SU-DHL-6 (cell line): ENCODE measurements around the gene KLHL22.

Experiments
- EZH2phosphoT487 ChIP-seq: fragments of 200-600 bp; sonication (generic), shearing (Covaris generic); conservative IDR thresholded peaks from 2 replicates; pipeline ENCODE4 v1.6.1; 2018; ENCODE audit warnings: mild to moderate bottlenecking, antibody characterized with exemption, low read length, moderate library complexity, mixed read lengths
- TF ChIP-seq, protein P1 (sequence below): fragments of 200-600 bp; sonication (generic); IDR thresholded peaks from one replicate; pipeline ENCODE4 v1.5.1; 2017; ENCODE audit warnings: antibody characterized with exemption, mild to moderate bottlenecking, low read length, moderate library complexity; ENCODE audit not compliant: insufficient read depth, poor library complexity, severe bottlenecking

DNA sequence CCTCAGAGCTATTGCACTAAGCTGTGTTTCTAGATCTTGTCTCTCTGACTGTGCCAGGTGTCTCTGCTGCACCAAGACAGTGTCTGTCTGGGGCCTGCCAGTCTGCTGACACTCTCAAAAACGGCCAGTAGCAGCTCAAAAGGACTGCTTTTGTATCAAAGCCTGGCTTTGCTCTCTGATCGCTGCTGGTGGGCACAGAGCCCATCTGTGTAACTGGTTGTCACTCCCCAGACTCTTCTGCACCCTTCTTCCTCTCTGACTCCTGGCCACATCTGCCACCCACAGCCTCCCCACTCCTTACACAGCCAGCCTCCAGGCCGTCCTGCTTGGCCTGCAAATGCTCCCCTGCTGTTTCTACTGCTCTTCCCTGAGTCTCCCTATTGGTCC lies 38.3 kb upstream of the KLHL22 start:
- TF ChIP-seq, protein P1, sequence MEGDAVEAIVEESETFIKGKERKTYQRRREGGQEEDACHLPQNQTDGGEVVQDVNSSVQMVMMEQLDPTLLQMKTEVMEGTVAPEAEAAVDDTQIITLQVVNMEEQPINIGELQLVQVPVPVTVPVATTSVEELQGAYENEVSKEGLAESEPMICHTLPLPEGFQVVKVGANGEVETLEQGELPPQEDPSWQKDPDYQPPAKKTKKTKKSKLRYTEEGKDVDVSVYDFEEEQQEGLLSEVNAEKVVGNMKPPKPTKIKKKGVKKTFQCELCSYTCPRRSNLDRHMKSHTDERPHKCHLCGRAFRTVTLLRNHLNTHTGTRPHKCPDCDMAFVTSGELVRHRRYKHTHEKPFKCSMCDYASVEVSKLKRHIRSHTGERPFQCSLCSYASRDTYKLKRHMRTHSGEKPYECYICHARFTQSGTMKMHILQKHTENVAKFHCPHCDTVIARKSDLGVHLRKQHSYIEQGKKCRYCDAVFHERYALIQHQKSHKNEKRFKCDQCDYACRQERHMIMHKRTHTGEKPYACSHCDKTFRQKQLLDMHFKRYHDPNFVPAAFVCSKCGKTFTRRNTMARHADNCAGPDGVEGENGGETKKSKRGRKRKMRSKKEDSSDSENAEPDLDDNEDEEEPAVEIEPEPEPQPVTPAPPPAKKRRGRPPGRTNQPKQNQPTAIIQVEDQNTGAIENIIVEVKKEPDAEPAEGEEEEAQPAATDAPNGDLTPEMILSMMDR: no peak
- TF ChIP-seq EZH2phosphoT487: no peak
